Endothelial cell of umbilical vein (primary cell): ENCODE measurements around the gene MTSS2. TPM values are rescaled to one million over a fixed set of nuclear protein-coding genes. Genes with fewer than 3 reads are reported as not detected.

ENCODE experiments used
- BruUV-seq: library from RNA; stranded (reverse); fragments of 400-500 nt; replicated peaks from 2 replicates; lab custom pipeline; 2021; lab: Mats Ljungman, UMichigan
- CTCF ChIA-PET: fragments of 300-600, 350-600 bp; sonication (Branson Sonifier 250); formaldehyde crosslinking; loops from one replicate; lab custom pipeline; 2021; ENCODE audit warnings: antibody characterized with exemption, inconsistent platforms; lab: Charles Lee
- POLR2A ChIA-PET: fragments of 300-600, 350-600 bp; sonication (Branson Sonifier 250); formaldehyde crosslinking; loops from one replicate; lab custom pipeline; 2021; ENCODE audit warnings: antibody characterized with exemption, inconsistent platforms; lab: Charles Lee
- DNase-seq: peaks from one replicate; pipeline ENCODE4 v3.0.0-alpha.2; 2011; ENCODE audit warnings: low read depth, low spot score
- FAIRE-seq: peaks from 2 replicates; lab custom pipeline; 2011; peaks lifted over from hg19 to GRCh38; lab: Jason Lieb, UNC
- H2AFZ ChIP-seq: 2 replicates; pipeline ENCODE4 v1.6.0; 2012; ENCODE audit warnings: low read depth, low read length, control low read depth, inconsistent platforms
- H3K27ac ChIP-seq: 2 replicates; pipeline ENCODE4 v1.5.1; 2011; ENCODE audit warnings: low read depth, mild to moderate bottlenecking, control low read depth, low read length, moderate library complexity; ENCODE audit not compliant: insufficient read depth
- H3K27me3 ChIP-seq, 2 experiments: 2 replicates each; pipeline versions ENCODE4 v1.6.0 to v1.6.1; 2011; ENCODE audit warnings: low read length in 2 of 2, mixed read lengths in 1 of 2; ENCODE audit not compliant: control insufficient read depth in 2 of 2, insufficient read depth in 2 of 2
- H3K36me3 ChIP-seq, 2 experiments: 2 replicates in 1 of 2; 3 replicates in 1 of 2; pipeline ENCODE4 v1.5.1; 2011; ENCODE audit warnings: low read length in 2 of 2, mild to moderate bottlenecking in 1 of 2, moderate library complexity in 1 of 2; ENCODE audit not compliant: control insufficient read depth in 2 of 2, insufficient read depth in 2 of 2; ENCODE audit errors: extremely low read depth in 1 of 2
- H3K4me1 ChIP-seq: 3 replicates; pipeline ENCODE4 v1.5.1; 2011; ENCODE audit warnings: mild to moderate bottlenecking, low read length; ENCODE audit not compliant: control insufficient read depth, insufficient read depth; ENCODE audit errors: extremely low read depth
- H3K4me2 ChIP-seq: 2 replicates; pipeline ENCODE4 v1.6.1; 2011; ENCODE audit warnings: low read length, control low read depth, mixed read lengths; ENCODE audit not compliant: insufficient read depth
- H3K4me3 ChIP-seq, 3 experiments: fragments of 200-600 bp in 1 of 3; sonication (generic), shearing (Covaris generic) in 1 of 3; replicated peaks in 1 of 3; 2 replicates each; pipeline ENCODE4 v1.5.1; 2011 to 2016; ENCODE audit warnings: control low read depth in 3 of 3, low read length in 3 of 3, mild to moderate bottlenecking in 2 of 3, inconsistent platforms in 1 of 3, low read depth in 1 of 3, moderate library complexity in 1 of 3; ENCODE audit not compliant: insufficient read depth in 1 of 3
- H3K79me2 ChIP-seq: 2 replicates; pipeline ENCODE4 v1.6.0; 2012; ENCODE audit warnings: low read length, inconsistent platforms; ENCODE audit not compliant: control insufficient read depth, insufficient read depth
- H3K9ac ChIP-seq: replicated peaks from 2 replicates; pipeline ENCODE3; 2011; ENCODE audit warnings: low read length, control low read depth; ENCODE audit not compliant: insufficient read depth; ENCODE audit errors: extremely low read depth
- H3K9me1 ChIP-seq: replicated peaks from 3 replicates; pipeline ENCODE4 v1.6.0; 2011; ENCODE audit warnings: mild to moderate bottlenecking, low read length; ENCODE audit not compliant: control insufficient read depth, insufficient read depth; ENCODE audit errors: extremely low read depth
- H3K9me3 ChIP-seq: replicated peaks from 2 replicates; pipeline ENCODE4 v1.5.1; 2012; ENCODE audit warnings: low read length, inconsistent platforms; ENCODE audit not compliant: control insufficient read depth, insufficient read depth
- H4K20me1 ChIP-seq: replicated peaks from 2 replicates; pipeline ENCODE3; 2011; ENCODE audit warnings: mild to moderate bottlenecking, low read length; ENCODE audit not compliant: control insufficient read depth, insufficient read depth; ENCODE audit errors: extremely low read depth
- CTCF ChIP-seq, 2 donors: IDR thresholded peaks; 1 replicate in 1 of 2; 2 replicates in 1 of 2; pipeline ENCODE4 v1.5.1; 2011; ENCODE audit warnings: low read length in 2 of 2, mild to moderate bottlenecking in 2 of 2, moderate library complexity in 2 of 2, control low read depth in 1 of 2, inconsistent platforms in 1 of 2, low read depth in 1 of 2; ENCODE audit not compliant: insufficient read depth in 1 of 2; ENCODE audit errors: extremely low read depth in 1 of 2
- EZH2 ChIP-seq: IDR thresholded peaks from 2 replicates; pipeline ENCODE4 v1.6.1; 2012; ENCODE audit warnings: borderline replicate concordance, low read depth, mild to moderate bottlenecking, moderate library complexity, low read length, inconsistent platforms; ENCODE audit not compliant: severe bottlenecking
- JUN ChIP-seq: IDR thresholded peaks from 2 replicates; pipeline ENCODE4 v1.6.1; 2011; ENCODE audit warnings: borderline replicate concordance, low read depth; ENCODE audit not compliant: insufficient read length, insufficient read depth
- dilution Hi-C: fragments of 300-500 bp; cut with MboI; formaldehyde crosslinking; loops from one replicate; pipeline ENCODE4 v1.15.0; 2019; ENCODE audit warnings: low sequenced_read_pairs; ENCODE audit not compliant: extremely low pct_ligation_motif_present
- intact Hi-C: fragments of 100-400 bp; cut with micrococcal nuclease; formaldehyde crosslinking; loops from one replicate; pipeline ENCODE4 v1.10.0; 2022
- polyA plus RNA-seq, 4 experiments: library from polyadenylated mRNA; depleted of rRNA in 3 of 4; stranded (reverse) in 3 of 4; unstranded in 1 of 4; fragments of >200 nt; gene quantifications; 2 replicates each; pipeline versions ENCODE4 v1.2.1 to v1.2.3, GENCODE V29; 2011 to 2012; ENCODE audit warnings: missing spikeins in 1 of 4
- total RNA-seq: library from RNA; stranded (reverse); gene quantifications from 2 replicates; pipeline ENCODE4 v1.2.3, GENCODE V29; 2021

Gene MTSS2
- total and polyA plus RNA-seq, 2 donors (not counting 3 experiments of a cell fraction or from before 2014, with no cell fraction given): 38.4 to 42.3 TPM

GRCh38 chr16:70681382-70682238, 4.2 kb downstream of the MTSS2 start:
- Histone ChIP-seq H3K9me3 (no peaks in the 10 kb centered on the region), H3K4me2 (no peak overlapping the region), H3K9ac (no peak overlapping the region), H3K27me3 (no peaks in the 10 kb centered on the region), H3K4me1 (peaks cover 9% of the 10 kb centered on the region), H3K4me3 (no peak overlapping the region), H3K79me2 (peaks cover 33% of the 10 kb centered on the region), H3K9me1 (no peaks in the 10 kb centered on the region), H3K36me3 (peaks cover 7 to 27% of the 10 kb centered on the region in 2 experiments), H3K27ac (no peak overlapping the region), H4K20me1 (no peaks in the 10 kb centered on the region), H2AFZ (no peak overlapping the region)
- DNase-seq (no peak), FAIRE-seq (no peak)
- intact Hi-C loops (loop anchor here (2.0 to 5.0 kb wide), 2 partner anchors 631 to 677 kb away; partner anchors contain the start of gene CALB2), dilution Hi-C loops (no loop called here)
- POLR2A ChIA-PET: no interaction called here
- BruUV-seq: no TSS peak
- CTCF ChIA-PET: interaction anchor here (1.1 to 7.8 kb wide), 6 partner anchors 9 to 89 kb away, joined by 3 to 144 read pairs (median 10); no protein-coding TSS in a partner anchor
- no peak for TF ChIP-seq JUN
- no peak for TF ChIP-seq CTCF (IDR thresholded peaks at IDR 0.05; ENCODE audit: extremely low read depth in 1 of 2, insufficient read depth in 1 of 2, low read depth in 1 of 2, low read length in 2 of 2)
- no peak for TF ChIP-seq EZH2
